Measurements from ENCODE around the gene MAPK13.
"Not testable (repeated sequence)": the region's sequence is repeated elsewhere in the genome, so short reads cannot be mapped to it uniquely, and the experiment has no call there.

MAPK13 gene

GRCh38 chr6:36127462-36128016, 2.8 kb upstream of the MAPK13 start:
- H3K27ac ChIP-seq (ENCODE audit: low read depth, low read length): no peak overlapping the region
- peaks cover 12% of the 10 kb centered on the region for H3K4me1 ChIP-seq (ENCODE audit: control insufficient read depth, low read depth, low read length)
- no peaks in the 10 kb centered on the region for H3K27me3 ChIP-seq (ENCODE audit: insufficient read depth, low read length, poor library complexity)
- no peak overlapping the region for H3K56ac ChIP-seq (ENCODE audit: low read length)
- no peaks in the 10 kb centered on the region for H3K79me1 ChIP-seq (ENCODE audit: low read length)
- no peak overlapping the region for H2BK15ac ChIP-seq (replicated peaks; ENCODE audit: low read depth)
- H3K9ac ChIP-seq (ENCODE audit: low read length): no peak overlapping the region
- DNase-seq: peak; percentile 52
- H3K36me3 ChIP-seq (ENCODE audit: control insufficient read depth, insufficient read depth, low read length): no peaks in the 10 kb centered on the region
- H2BK120ac ChIP-seq (ENCODE audit: low read depth, low read length): no peak overlapping the region
- no peak overlapping the region for H3K4me2 ChIP-seq (ENCODE audit: low read length)
- H3K79me2 ChIP-seq (ENCODE audit: control insufficient read depth, insufficient read depth, low read length): no peaks in the 10 kb centered on the region
- H3K18ac ChIP-seq (ENCODE audit: low read length): no peak overlapping the region
- no peak overlapping the region for H4K8ac ChIP-seq (ENCODE audit: low read depth, low read length)
- no CpG with 5 or more reads among the region's 8 CpGs for WGBS (ENCODE audit: extremely low coverage, insufficient coverage, low lambda C conversion rate)
- no peak overlapping the region for H3K4me3 ChIP-seq (ENCODE audit: low read length)
- H3K4ac ChIP-seq (ENCODE audit: low read depth, low read length): no peak overlapping the region
- no peak overlapping the region for H4K5ac ChIP-seq (ENCODE audit: low read length)
- no peak overlapping the region for H2BK5ac ChIP-seq (ENCODE audit: low read length)
- H3K23ac ChIP-seq (ENCODE audit: low read length): no peak overlapping the region
- no peak overlapping the region for H2AK5ac ChIP-seq (ENCODE audit: low read length)

- Histone ChIP-seq H3K4ac (ENCODE audit: low read depth, low read length) (no peak overlapping the region), H2AK5ac (ENCODE audit: low read length) (no peak overlapping the region), H3K4me3 (ENCODE audit: low read length) (no peak overlapping the region), H3K18ac (ENCODE audit: low read length) (no peak overlapping the region), H2BK15ac (replicated peaks; ENCODE audit: low read depth) (no peak overlapping the region), H3K4me2 (ENCODE audit: low read length) (no peak overlapping the region), H2BK120ac (ENCODE audit: low read depth, low read length) (no peak overlapping the region), H3K27ac (ENCODE audit: low read depth, low read length) (no peak overlapping the region), H3K27me3 (ENCODE audit: insufficient read depth, low read length, poor library complexity) (no peaks in the 10 kb centered on the region), H3K4me1 (ENCODE audit: control insufficient read depth, low read depth, low read length) (peaks cover 16% of the 10 kb centered on the region), H3K23ac (ENCODE audit: low read length) (no peak overlapping the region), H4K5ac (ENCODE audit: low read length) (no peak overlapping the region), H3K79me1 (ENCODE audit: low read length) (no peaks in the 10 kb centered on the region), H3K36me3 (ENCODE audit: control insufficient read depth, insufficient read depth, low read length) (no peaks in the 10 kb centered on the region), H4K8ac (ENCODE audit: low read depth, low read length) (no peak overlapping the region), H3K79me2 (ENCODE audit: control insufficient read depth, insufficient read depth, low read length) (no peaks in the 10 kb centered on the region), H2BK5ac (ENCODE audit: low read length) (no peak overlapping the region), H3K9ac (ENCODE audit: low read length) (no peak overlapping the region), H3K56ac (ENCODE audit: low read length) (no peak overlapping the region)
- DNase-seq: no peak
- WGBS (ENCODE audit: extremely low coverage, insufficient coverage, low lambda C conversion rate): no CpG with 5 or more reads among the region's 5 CpGs
Measured at GRCh38 chr6:36128073-36128472, 2.2 kb upstream of the MAPK13 start.

- Histone ChIP-seq H3K18ac (ENCODE audit: low read length) (no peak overlapping the region), H3K27ac (ENCODE audit: low read depth, low read length) (no peak overlapping the region), H3K27me3 (ENCODE audit: insufficient read depth, low read length, poor library complexity) (no peaks in the 10 kb centered on the region), H2BK120ac (ENCODE audit: low read depth, low read length) (no peak overlapping the region), H3K23ac (ENCODE audit: low read length) (no peak overlapping the region), H3K79me2 (ENCODE audit: control insufficient read depth, insufficient read depth, low read length) (no peaks in the 10 kb centered on the region), H3K36me3 (ENCODE audit: control insufficient read depth, insufficient read depth, low read length) (no peaks in the 10 kb centered on the region), H3K4me1 (ENCODE audit: control insufficient read depth, low read depth, low read length) (peaks cover 16% of the 10 kb centered on the region), H4K5ac (ENCODE audit: low read length) (no peak overlapping the region), H3K4me2 (ENCODE audit: low read length) (no peak overlapping the region), H3K4me3 (ENCODE audit: low read length) (no peak overlapping the region), H4K8ac (ENCODE audit: low read depth, low read length) (no peak overlapping the region), H3K79me1 (ENCODE audit: low read length) (no peaks in the 10 kb centered on the region), H2BK5ac (ENCODE audit: low read length) (no peak overlapping the region), H3K4ac (ENCODE audit: low read depth, low read length) (no peak overlapping the region), H3K9ac (ENCODE audit: low read length) (no peak overlapping the region), H3K56ac (ENCODE audit: low read length) (no peak overlapping the region), H2AK5ac (ENCODE audit: low read length) (no peak overlapping the region), H2BK15ac (replicated peaks; ENCODE audit: low read depth) (no peak overlapping the region)
- no CpG with 5 or more reads among the region's 3 CpGs for WGBS (ENCODE audit: extremely low coverage, insufficient coverage, low lambda C conversion rate)
- no peak for DNase-seq
Measured at GRCh38 chr6:36128793-36129192, 1.5 kb upstream of the MAPK13 start.

DNA sequence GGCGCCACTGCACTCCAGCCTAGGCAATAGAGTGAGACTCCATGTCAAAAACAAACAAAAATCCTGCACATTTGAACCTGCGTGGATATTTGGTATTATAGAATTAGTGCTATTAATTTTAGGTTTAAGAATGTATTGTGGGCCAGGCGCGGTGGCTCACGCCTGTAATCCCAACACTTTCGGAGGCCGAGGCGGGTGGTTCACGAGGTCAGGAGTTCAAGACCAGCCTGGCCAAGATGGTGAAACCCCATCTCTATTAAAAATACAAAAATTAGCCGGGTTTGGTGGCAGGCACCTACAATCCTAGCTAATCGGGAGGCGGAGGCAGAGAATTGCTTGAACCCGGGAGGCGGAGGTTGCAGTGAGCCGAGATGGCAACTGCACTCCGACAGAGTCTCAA, 979 bp upstream of the MAPK13 start:
- H3K36me3 ChIP-seq (ENCODE audit: control insufficient read depth, insufficient read depth, low read length); H4K8ac ChIP-seq (ENCODE audit: low read depth, low read length); DNase-seq; H3K79me1 ChIP-seq (ENCODE audit: low read length); H3K4me3 ChIP-seq (ENCODE audit: low read length); H2BK120ac ChIP-seq (ENCODE audit: low read depth, low read length); H3K23ac ChIP-seq (ENCODE audit: low read length); H3K4ac ChIP-seq (ENCODE audit: low read depth, low read length); H3K27ac ChIP-seq (ENCODE audit: low read depth, low read length); H2AK5ac ChIP-seq (ENCODE audit: low read length); H3K4me2 ChIP-seq (ENCODE audit: low read length); H3K79me2 ChIP-seq (ENCODE audit: control insufficient read depth, insufficient read depth, low read length); H3K18ac ChIP-seq (ENCODE audit: low read length); H2BK15ac ChIP-seq (replicated peaks; ENCODE audit: low read depth); H3K27me3 ChIP-seq (ENCODE audit: insufficient read depth, low read length, poor library complexity); H3K9ac ChIP-seq (ENCODE audit: low read length); H4K5ac ChIP-seq (ENCODE audit: low read length); H2BK5ac ChIP-seq (ENCODE audit: low read length); H3K56ac ChIP-seq (ENCODE audit: low read length): not testable (repeated sequence)
- no CpG with 5 or more reads among the region's 16 CpGs for WGBS (ENCODE audit: extremely low coverage, insufficient coverage, low lambda C conversion rate)
- peaks cover 16% of the 10 kb centered on the region for H3K4me1 ChIP-seq (ENCODE audit: control insufficient read depth, low read depth, low read length)

- Histone ChIP-seq H3K79me2 (ENCODE audit: control insufficient read depth, insufficient read depth, low read length) (no peaks in the 10 kb centered on the region), H3K9ac (ENCODE audit: low read length) (peak overlapping the region; percentile 81), H2BK120ac (ENCODE audit: low read depth, low read length) (no peak overlapping the region), H3K4me3 (ENCODE audit: low read length) (peak overlapping the region; percentile 30), H3K4me1 (ENCODE audit: control insufficient read depth, low read depth, low read length) (peaks cover 16% of the 10 kb centered on the region), H3K23ac (ENCODE audit: low read length) (no peak overlapping the region), H2BK15ac (replicated peaks; ENCODE audit: low read depth) (no peak overlapping the region), H3K36me3 (ENCODE audit: control insufficient read depth, insufficient read depth, low read length) (no peaks in the 10 kb centered on the region), H3K79me1 (ENCODE audit: low read length) (no peaks in the 10 kb centered on the region), H3K4ac (ENCODE audit: low read depth, low read length) (no peak overlapping the region), H4K5ac (ENCODE audit: low read length) (no peak overlapping the region), H3K56ac (ENCODE audit: low read length) (peak overlapping the region; percentile 85), H3K4me2 (ENCODE audit: low read length) (peak overlapping the region; percentile 79), H3K27ac (ENCODE audit: low read depth, low read length) (no peak overlapping the region), H3K18ac (ENCODE audit: low read length) (peak overlapping the region; percentile 1), H3K27me3 (ENCODE audit: insufficient read depth, low read length, poor library complexity) (no peaks in the 10 kb centered on the region), H2BK5ac (ENCODE audit: low read length) (no peak overlapping the region), H2AK5ac (ENCODE audit: low read length) (no peak overlapping the region), H4K8ac (ENCODE audit: low read depth, low read length) (no peak overlapping the region)
- DNase-seq: peak; percentile 55
- no CpG with 5 or more reads among the region's 52 CpGs for WGBS (ENCODE audit: extremely low coverage, insufficient coverage, low lambda C conversion rate)
Measured at GRCh38 chr6:36130667-36131510, 576 bp downstream of the MAPK13 start.
